Measurements from ENCODE around the gene ZNF582. TPM values are rescaled to one million over a fixed set of nuclear protein-coding genes. Genes with fewer than 3 reads are reported as not detected.

ZNF582 gene
- total RNA-seq = 1 to 10 TPM; 1.3 to 3.3 (median 2.8) TPM
- total RNA-seq (2013) = 9.3 TPM

DNA sequence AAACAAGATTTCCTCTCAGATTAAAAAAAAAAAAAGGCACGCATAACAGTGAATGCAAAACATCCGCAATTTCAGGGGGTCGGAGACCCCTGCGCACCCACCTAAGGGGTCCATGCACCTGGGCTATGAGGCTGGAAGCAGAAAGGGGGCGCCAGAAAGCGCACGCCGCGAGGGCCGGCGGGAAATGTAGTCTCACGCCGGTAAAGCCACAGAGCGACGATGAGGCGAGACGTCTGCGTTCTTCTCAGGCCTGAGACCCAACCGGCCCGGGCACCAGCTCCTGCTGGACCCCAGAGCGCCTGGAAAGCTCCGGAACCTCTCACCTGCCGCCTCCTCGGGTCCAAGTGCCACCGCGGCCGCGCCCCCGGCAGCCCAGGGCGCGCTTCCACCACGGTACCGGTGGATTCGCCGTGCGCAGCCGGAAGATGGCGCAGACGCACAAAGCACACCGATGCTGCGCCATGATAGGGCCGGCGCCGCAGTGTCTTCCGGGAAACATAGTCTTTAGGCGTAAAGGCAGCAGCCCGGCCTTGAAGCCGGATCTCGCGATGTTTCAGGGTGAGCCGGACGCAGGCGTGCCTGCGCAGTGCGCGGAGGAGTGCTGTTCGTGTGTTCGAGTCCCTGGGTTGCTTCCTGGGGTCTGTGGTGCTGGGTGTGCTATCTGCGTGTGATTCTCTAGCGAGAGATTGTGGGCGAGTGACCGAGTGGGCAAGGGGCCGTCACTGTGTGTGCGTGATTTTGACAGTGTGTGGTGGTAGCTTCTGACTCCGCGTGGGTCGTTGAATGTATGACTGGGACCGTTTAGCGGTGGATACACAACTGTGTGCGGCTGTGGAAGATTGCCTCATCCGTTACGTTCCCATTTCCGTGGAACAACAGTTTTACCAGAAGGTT is at the start of gene ZNF582:
TSS of gene ZNF582 (minus strand) at position 416 of the 894 bp plus-strand sequence. CDS start 1,782 bp downstream, outside the sequence.
- Mint-ChIP-seq H3K36me3 (peaks cover 30% of the 10 kb centered on the region), H3K27ac (peak within 1 kb of the TSS; percentile 97 to 99), H3K27me3 (ENCODE audit: low read depth in 2 of 2) (no peaks in the 10 kb centered on the region), H3K4me1 (peaks cover 11 to 15% of the 10 kb centered on the region in 2 donors), H3K4me3 (peak within 1 kb of the TSS; percentile 99), H3K9me3 (peaks cover 5 to 7% of the 10 kb centered on the region in 2 donors)
- ATAC-seq (peak; percentile 96 to 98 (median 97)), DNase-seq (peak; percentile 89 to 97)
- intact Hi-C loops (cut with micrococcal nuclease) = loop anchor here (1.0 kb wide), 4 partner anchors 10 to 145 kb away; partner anchors contain the start of genes ZFP28 and ZSCAN5A
- Histone ChIP-seq H3K9me3 (ENCODE audit: control insufficient read depth, insufficient read depth, low read length) (peaks cover 15% of the 10 kb centered on the region), H3K4me3 (ENCODE audit: low read length) (peak within 1 kb of the TSS; percentile 68), H3K4me1 (ENCODE audit: control insufficient read depth, insufficient read depth, low read length) (peaks cover 6% of the 10 kb centered on the region), H3K27me3 (ENCODE audit: control insufficient read depth, insufficient read depth, low read length) (no peaks in the 10 kb centered on the region), H3K36me3 (ENCODE audit: control insufficient read depth, insufficient read depth, low read length) (peaks cover 13% of the 10 kb centered on the region), H3K27ac (ENCODE audit: low read length) (peak within 1 kb of the TSS; percentile 97)
- TF ChIP-seq, protein P1, sequence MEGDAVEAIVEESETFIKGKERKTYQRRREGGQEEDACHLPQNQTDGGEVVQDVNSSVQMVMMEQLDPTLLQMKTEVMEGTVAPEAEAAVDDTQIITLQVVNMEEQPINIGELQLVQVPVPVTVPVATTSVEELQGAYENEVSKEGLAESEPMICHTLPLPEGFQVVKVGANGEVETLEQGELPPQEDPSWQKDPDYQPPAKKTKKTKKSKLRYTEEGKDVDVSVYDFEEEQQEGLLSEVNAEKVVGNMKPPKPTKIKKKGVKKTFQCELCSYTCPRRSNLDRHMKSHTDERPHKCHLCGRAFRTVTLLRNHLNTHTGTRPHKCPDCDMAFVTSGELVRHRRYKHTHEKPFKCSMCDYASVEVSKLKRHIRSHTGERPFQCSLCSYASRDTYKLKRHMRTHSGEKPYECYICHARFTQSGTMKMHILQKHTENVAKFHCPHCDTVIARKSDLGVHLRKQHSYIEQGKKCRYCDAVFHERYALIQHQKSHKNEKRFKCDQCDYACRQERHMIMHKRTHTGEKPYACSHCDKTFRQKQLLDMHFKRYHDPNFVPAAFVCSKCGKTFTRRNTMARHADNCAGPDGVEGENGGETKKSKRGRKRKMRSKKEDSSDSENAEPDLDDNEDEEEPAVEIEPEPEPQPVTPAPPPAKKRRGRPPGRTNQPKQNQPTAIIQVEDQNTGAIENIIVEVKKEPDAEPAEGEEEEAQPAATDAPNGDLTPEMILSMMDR (IDR thresholded peaks at IDR 0.05) = peak; percentile 65
- 3% methylated on average over 73 of the region's 73 CpGs for WGBS (ENCODE audit: insufficient coverage)

DNA sequence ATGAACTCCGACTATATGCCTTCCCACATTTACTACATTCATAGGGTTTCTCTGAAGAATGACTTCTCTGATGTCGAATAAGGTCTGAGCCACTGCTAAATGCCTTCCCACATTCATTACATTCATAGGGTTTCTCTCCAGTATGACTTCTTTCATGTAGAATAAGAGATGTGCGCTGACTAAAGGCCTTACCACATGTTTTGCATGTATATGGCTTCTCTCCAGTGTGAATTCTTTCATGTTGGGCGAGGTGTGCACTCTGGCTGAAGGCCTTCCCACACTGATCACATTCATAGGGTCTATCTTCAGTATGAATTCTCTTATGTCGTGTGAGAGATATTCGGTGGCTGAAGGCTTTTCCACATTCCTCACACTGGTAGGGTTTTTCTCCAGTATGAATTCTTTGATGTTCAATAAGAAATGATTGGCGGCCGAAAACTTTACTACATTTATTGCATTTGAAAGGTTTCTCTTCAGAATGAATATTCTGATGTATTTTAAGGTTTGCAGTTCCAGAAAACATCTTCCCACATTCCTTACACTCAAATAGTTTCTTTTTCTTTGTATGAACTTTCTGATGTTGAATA is 48.0 kb upstream of the ZNF582 start:
- peaks cover 19 to 43% of the 10 kb centered on the region in 2 donors for H3K9me3 Mint-ChIP-seq

DNA sequence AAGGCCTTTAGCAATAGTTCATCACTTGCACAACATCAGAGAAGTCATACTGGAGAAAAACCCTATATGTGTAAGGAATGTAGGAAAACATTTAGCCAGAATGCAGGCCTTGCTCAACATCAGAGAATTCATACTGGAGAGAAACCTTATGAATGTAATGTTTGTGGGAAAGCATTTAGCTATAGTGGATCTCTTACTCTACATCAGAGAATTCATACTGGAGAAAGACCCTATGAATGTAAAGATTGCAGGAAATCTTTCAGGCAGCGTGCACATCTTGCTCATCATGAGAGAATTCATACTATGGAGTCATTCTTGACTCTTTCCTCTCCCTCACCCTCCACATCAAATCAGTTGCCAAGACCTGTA is 30.6 kb upstream of the ZNF582 start:
- 93% methylated on average over 1 of the region's 1 CpG for WGBS (ENCODE audit: insufficient coverage)
- no peaks in the 10 kb centered on the region for H3K4me1 Mint-ChIP-seq
- no peak overlapping the region for H3K4me3 Mint-ChIP-seq
- H3K9me3 Mint-ChIP-seq = peaks cover 20 to 40% of the 10 kb centered on the region in 2 donors
- H3K27ac ChIP-seq (ENCODE audit: low read length) = no peak overlapping the region
- H3K36me3 Mint-ChIP-seq = peaks cover 72% of the 10 kb centered on the region
- H3K27me3 ChIP-seq (ENCODE audit: control insufficient read depth, insufficient read depth, low read length) = no peaks in the 10 kb centered on the region
- DNase-seq (no peak), ATAC-seq (no peak)
- H3K9me3 ChIP-seq (ENCODE audit: control insufficient read depth, insufficient read depth, low read length) = peaks cover 60% of the 10 kb centered on the region
- no peak overlapping the region for H3K27ac Mint-ChIP-seq
- peaks cover 32% of the 10 kb centered on the region for H3K36me3 ChIP-seq (ENCODE audit: control insufficient read depth, insufficient read depth, low read length)
- H3K4me1 ChIP-seq (ENCODE audit: control insufficient read depth, insufficient read depth, low read length) = no peaks in the 10 kb centered on the region
- no peak overlapping the region for H3K4me3 ChIP-seq (ENCODE audit: low read length)
- TF ChIP-seq, protein P1 (IDR thresholded peaks at IDR 0.05) = no peak
- intact Hi-C loops (cut with micrococcal nuclease) = no loop called here
- H3K27me3 Mint-ChIP-seq (ENCODE audit: low read depth in 2 of 2) = no peaks in the 10 kb centered on the region

More for the DNA sequence above, 48.0 kb upstream of the ZNF582 start:
- Mint-ChIP-seq H3K4me3 (no peak overlapping the region), H3K4me1 (no peaks in the 10 kb centered on the region), H3K36me3 (peaks cover 39% of the 10 kb centered on the region), H3K27me3 (ENCODE audit: low read depth in 2 of 2) (no peaks in the 10 kb centered on the region), H3K27ac (no peak overlapping the region)
- TF ChIP-seq, protein P1 (IDR thresholded peaks at IDR 0.05) = no peak
- intact Hi-C loops (cut with micrococcal nuclease) = no loop called here
- Histone ChIP-seq H3K4me3 (ENCODE audit: low read length) (no peak overlapping the region), H3K27ac (ENCODE audit: low read length) (no peak overlapping the region), H3K4me1 (ENCODE audit: control insufficient read depth, insufficient read depth, low read length) (no peaks in the 10 kb centered on the region), H3K36me3 (ENCODE audit: control insufficient read depth, insufficient read depth, low read length) (no peaks in the 10 kb centered on the region), H3K27me3 (ENCODE audit: control insufficient read depth, insufficient read depth, low read length) (no peaks in the 10 kb centered on the region), H3K9me3 (ENCODE audit: control insufficient read depth, insufficient read depth, low read length) (peaks cover 24% of the 10 kb centered on the region)
- WGBS (ENCODE audit: insufficient coverage) = 87% methylated on average over 4 of the region's 8 CpGs
- ATAC-seq = no peak
- no peak for DNase-seq

Data from natural killer cell (primary cell).